B cell (primary cell): ENCODE results near the gene SMG1. TPM values are rescaled to one million over a fixed set of nuclear protein-coding genes. Genes with fewer than 3 reads are reported as not detected.

ENCODE experiments used
- ATAC-seq: fragments of 200-7000 bp; cut with Tn5 transposase; one replicate; pipeline ENCODE4 v1.10.0; 2021; ENCODE audit warnings: low read depth, mild to moderate bottlenecking, moderate number of reproducible peaks, moderate library complexity
- CTCF ChIA-PET: fragments of 350-600 bp; sonication (Branson Sonifier 250); formaldehyde crosslinking; loops from one replicate; lab custom pipeline; 2021; ENCODE audit warnings: antibody characterized with exemption, inconsistent platforms; lab: Charles Lee
- POLR2A ChIA-PET: fragments of 350-600 bp; sonication (Branson Sonifier 250); formaldehyde crosslinking; loops from one replicate; lab custom pipeline; 2021; ENCODE audit warnings: antibody characterized with exemption; lab: Charles Lee
- DNase-seq: peaks from one replicate; pipeline ENCODE4 v3.0.0; 2013
- H2AFZ ChIP-seq: 2 replicates; pipeline ENCODE4 v1.6.1; 2012; ENCODE audit warnings: mild to moderate bottlenecking, low read depth, low read length; ENCODE audit not compliant: insufficient read depth, poor library complexity, severe bottlenecking
- H3K27ac ChIP-seq, 2 donors: 1 replicate in 1 of 2; 2 replicates in 1 of 2; pipeline ENCODE4 v1.5.1; 2012 to 2013; ENCODE audit warnings: low read length in 2 of 2, mild to moderate bottlenecking in 2 of 2, moderate library complexity in 1 of 2
- H3K27me3 ChIP-seq, 4 experiments: fragments of 200-600 bp in 1 of 4; sonication (generic) in 1 of 4; replicated peaks in 1 of 4; 1 replicate in 2 of 4; 2 replicates in 2 of 4; pipeline versions ENCODE4 v1.6.1 to v1.7.0; 2013 to 2016; ENCODE audit warnings: low read length in 3 of 4, mild to moderate bottlenecking in 2 of 4, mixed read lengths in 1 of 4, moderate library complexity in 1 of 4; ENCODE audit not compliant: insufficient read depth in 4 of 4, control insufficient read depth in 3 of 4; ENCODE audit errors: control extremely low read depth in 1 of 4
- H3K36me3 ChIP-seq, 2 experiments: replicated peaks in 1 of 2; 1 replicate in 1 of 2; 2 replicates in 1 of 2; pipeline versions ENCODE4 v1.6.1 to v1.7.1; 2013; ENCODE audit warnings: low read length in 1 of 2; ENCODE audit not compliant: insufficient read depth in 2 of 2, control insufficient read depth in 1 of 2; ENCODE audit errors: control extremely low read depth in 1 of 2, extremely low read depth in 1 of 2
- H3K4me1 ChIP-seq, 2 donors: fragments of 200-600 bp in 1 of 2; sonication (generic) in 1 of 2; 1 replicate in 1 of 2; 2 replicates in 1 of 2; pipeline versions ENCODE4 v1.5.1 to v1.6.1; 2013 to 2017; ENCODE audit warnings: low read length in 2 of 2; ENCODE audit not compliant: control insufficient read depth in 2 of 2, insufficient read depth in 2 of 2
- H3K4me2 ChIP-seq: replicated peaks from 2 replicates; pipeline ENCODE3; 2012; ENCODE audit warnings: mild to moderate bottlenecking, low read depth, low read length; ENCODE audit not compliant: poor library complexity, severe bottlenecking
- H3K4me3 ChIP-seq, 5 experiments: fragments of 200-600 bp in 1 of 5; sonication (generic) in 1 of 5; 1 replicate in 3 of 5; 2 replicates in 2 of 5; pipeline versions ENCODE4 v1.5.1 to v1.7.0; 2011 to 2016; ENCODE audit warnings: low read length in 4 of 5, mild to moderate bottlenecking in 4 of 5, low read depth in 2 of 5, control low read depth in 1 of 5, moderate library complexity in 1 of 5; ENCODE audit not compliant: insufficient read depth in 1 of 5; ENCODE audit errors: control extremely low read depth in 1 of 5, extremely low read depth in 1 of 5
- H3K79me2 ChIP-seq: fragments of 200-600 bp; sonication (generic); one replicate; pipeline ENCODE4 v1.6.0; 2016; ENCODE audit warnings: low read length; ENCODE audit not compliant: control insufficient read depth, insufficient read depth
- H3K9ac ChIP-seq: fragments of 200-600 bp; sonication (generic); 2 replicates; pipeline ENCODE4 v1.6.1; 2017; ENCODE audit warnings: mild to moderate bottlenecking, low read length, moderate library complexity
- H3K9me3 ChIP-seq, 3 donors: one replicate each; pipeline versions ENCODE4 v1.6.1 to v1.7.1; 2013; ENCODE audit warnings: low read length in 2 of 3; ENCODE audit not compliant: control insufficient read depth in 2 of 3, insufficient read depth in 1 of 3; ENCODE audit errors: control extremely low read depth in 1 of 3
- H4K20me1 ChIP-seq: 2 replicates; pipeline ENCODE4 v1.6.0; 2012; ENCODE audit warnings: mild to moderate bottlenecking, low read length; ENCODE audit not compliant: insufficient read depth, control insufficient read depth, poor library complexity, severe bottlenecking
- H3K27ac Mint-ChIP-seq: one replicate; pipeline ENCODE4 v1.8.0; 2021; ENCODE audit warnings: mixed read lengths
- H3K27me3 Mint-ChIP-seq: one replicate; pipeline ENCODE4 v1.8.0; 2021; ENCODE audit warnings: mixed read lengths
- H3K4me1 Mint-ChIP-seq: one replicate; pipeline ENCODE4 v1.8.0; 2021; ENCODE audit warnings: mixed read lengths
- H3K4me3 Mint-ChIP-seq: one replicate; pipeline ENCODE4 v1.8.0; 2021; ENCODE audit warnings: mixed read lengths
- H3K9me3 Mint-ChIP-seq: one replicate; pipeline ENCODE4 v1.8.0; 2022; ENCODE audit warnings: mixed read lengths; ENCODE audit not compliant: insufficient read depth
- EZH2 ChIP-seq: IDR thresholded peaks from 2 replicates; pipeline ENCODE4 v1.6.1; 2012; ENCODE audit warnings: borderline replicate concordance, low read depth, mild to moderate bottlenecking, moderate library complexity, low read length; ENCODE audit not compliant: insufficient read depth, poor library complexity, severe bottlenecking
- WGBS: methylation state at CpG from one replicate; pipeline ENCODE4 v1.1.5; 2013; ENCODE audit warnings: missing lambda C conversion rate; ENCODE audit not compliant: insufficient coverage; 5-methylcytosine and 5-hydroxymethylcytosine counted together
- intact Hi-C: fragments of 100-400 bp; cut with micrococcal nuclease; formaldehyde crosslinking; loops from one replicate; pipeline ENCODE4 v1.10.0; 2022
- polyA plus RNA-seq: library from polyadenylated mRNA; depleted of rRNA; stranded (reverse); fragments of >200 nt; gene quantifications from 2 replicates; pipeline ENCODE4 v1.2.3, GENCODE V29; 2012
- total RNA-seq, 2 donors: library from RNA; stranded (reverse); fragments of 120-200 nt in 1 of 2; gene quantifications; 1 replicate in 1 of 2; 2 replicates in 1 of 2; pipeline versions ENCODE4 v1.2.3 to v1.2.4, GENCODE V29; 2013 to 2022
- TF ChIP-seq, protein P1 (sequence below): fragments of 200-600 bp; IDR thresholded peaks from one replicate; pipeline ENCODE4 v1.8.0; 2022; ENCODE audit warnings: antibody characterized with exemption, mild to moderate bottlenecking

The SMG1 gene
- total and polyA plus RNA-seq, 2 donors (not counting 1 experiment from before 2014, with no cell fraction given): 23.2 to 256 TPM

DNA sequence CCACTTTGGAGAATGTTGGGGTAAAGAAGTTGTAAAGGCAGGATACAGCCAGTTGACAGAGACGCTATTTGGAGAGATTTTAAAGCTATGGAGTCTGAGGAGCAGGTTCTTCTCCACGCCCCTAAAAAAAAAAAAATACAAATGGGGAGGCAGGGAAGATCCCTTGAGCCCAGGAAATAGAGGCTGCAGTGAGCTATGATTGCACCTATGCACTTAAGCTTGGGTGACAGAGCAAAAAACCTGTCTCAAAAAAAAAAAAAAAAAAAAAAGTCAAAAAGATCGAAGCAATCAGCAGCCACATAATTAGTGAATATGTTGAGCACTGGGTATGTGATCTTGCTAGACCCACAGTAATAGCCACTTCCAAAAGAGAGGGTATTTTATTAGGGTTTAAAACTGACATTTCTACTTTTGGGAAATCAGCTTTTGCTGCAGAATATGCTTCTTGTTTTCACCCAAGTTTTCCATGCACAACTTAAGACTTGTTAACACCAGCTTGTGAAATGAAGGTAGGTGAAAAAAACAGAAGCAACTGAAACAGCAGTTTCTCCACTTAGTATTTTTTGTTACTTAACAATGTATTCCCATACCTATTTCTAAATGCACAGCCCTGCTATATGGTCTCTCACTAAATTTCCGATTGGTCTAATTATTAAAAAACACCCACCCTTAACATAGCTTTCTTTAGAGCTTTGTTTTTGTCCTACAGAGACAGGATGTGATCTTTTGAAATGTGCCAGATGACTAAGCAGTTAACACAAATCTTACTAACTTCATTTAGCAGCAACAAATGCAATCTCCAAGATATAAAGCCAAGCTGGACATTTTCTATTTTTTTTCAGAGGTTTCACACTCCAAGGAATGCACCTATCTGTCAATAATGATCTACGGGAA lies 122.4 kb downstream of the SMG1 start:
- Mint-ChIP-seq H3K9me3 (no peaks in the 10 kb centered on the region), H3K27me3 (no peaks in the 10 kb centered on the region), H3K27ac (peak overlapping the region; percentile 17), H3K4me1 (peaks cover 33% of the 10 kb centered on the region), H3K4me3 (peak overlapping the region; percentile 0)
- no CpG with 5 or more reads among the region's 5 CpGs for WGBS
- Histone ChIP-seq H4K20me1 (peaks cover 17% of the 10 kb centered on the region), H3K4me3 (no peak overlapping the region), H3K79me2 (peaks cover 24% of the 10 kb centered on the region), H3K36me3 (peaks cover 4 to 8% of the 10 kb centered on the region in 2 experiments), H3K9me3 (no peaks in the 10 kb centered on the region), H3K27ac (peak overlapping the region; percentile 17 to 31), H2AFZ (no peak overlapping the region), H3K9ac (no peak overlapping the region), H3K4me1 (peaks cover 16 to 21% of the 10 kb centered on the region in 2 donors), H3K27me3 (no peaks in the 10 kb centered on the region), H3K4me2 (no peak overlapping the region)
- CTCF ChIA-PET: interaction anchor here (0.7 to 3.3 kb wide), 4 partner anchors 9 to 1740 kb away, joined by 3 to 22 read pairs (median 4); partner anchors contain the start of gene RPS15A
- TF ChIP-seq, protein P1, sequence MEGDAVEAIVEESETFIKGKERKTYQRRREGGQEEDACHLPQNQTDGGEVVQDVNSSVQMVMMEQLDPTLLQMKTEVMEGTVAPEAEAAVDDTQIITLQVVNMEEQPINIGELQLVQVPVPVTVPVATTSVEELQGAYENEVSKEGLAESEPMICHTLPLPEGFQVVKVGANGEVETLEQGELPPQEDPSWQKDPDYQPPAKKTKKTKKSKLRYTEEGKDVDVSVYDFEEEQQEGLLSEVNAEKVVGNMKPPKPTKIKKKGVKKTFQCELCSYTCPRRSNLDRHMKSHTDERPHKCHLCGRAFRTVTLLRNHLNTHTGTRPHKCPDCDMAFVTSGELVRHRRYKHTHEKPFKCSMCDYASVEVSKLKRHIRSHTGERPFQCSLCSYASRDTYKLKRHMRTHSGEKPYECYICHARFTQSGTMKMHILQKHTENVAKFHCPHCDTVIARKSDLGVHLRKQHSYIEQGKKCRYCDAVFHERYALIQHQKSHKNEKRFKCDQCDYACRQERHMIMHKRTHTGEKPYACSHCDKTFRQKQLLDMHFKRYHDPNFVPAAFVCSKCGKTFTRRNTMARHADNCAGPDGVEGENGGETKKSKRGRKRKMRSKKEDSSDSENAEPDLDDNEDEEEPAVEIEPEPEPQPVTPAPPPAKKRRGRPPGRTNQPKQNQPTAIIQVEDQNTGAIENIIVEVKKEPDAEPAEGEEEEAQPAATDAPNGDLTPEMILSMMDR: no peak
- TF ChIP-seq EZH2: no peak
- ATAC-seq (no peak), DNase-seq (no peak)
- POLR2A ChIA-PET: interaction anchor here (0.7 kb wide), 2 partner anchors 12 to 51 kb away, joined by 3 to 6 read pairs; no protein-coding TSS in a partner anchor
- intact Hi-C loops: loop anchor here (5.0 kb wide), 1 partner anchor 913 kb away; the partner anchor contains the start of genes IQCK and KNOP1
